Activated naive CD4-positive, alpha-beta T cell treated with anti-CD3 and anti-CD28 coated beads, Interleukin-2, amount 10 ng/mL, durations not matched to agents 7 days and 5 days (primary cell): ENCODE data around the gene EARS2.
A peak's percentile ranks its signal among the peaks of the same experiment; 100 is the strongest.
"Not testable (repeated sequence)": the region's sequence is repeated elsewhere in the genome, so short reads cannot be mapped to it uniquely, and the experiment has no call there.

Experiments used
- CTCF ChIA-PET: fragments of 350-600 bp; sonication (Branson Sonifier 250); formaldehyde crosslinking; loops from one replicate; lab custom pipeline; 2021; ENCODE audit warnings: antibody characterized with exemption; lab: Charles Lee
- DNase-seq: peaks from one replicate; pipeline ENCODE4 v3.0.0-alpha.2; 2020
- H3K27ac Mint-ChIP-seq: one replicate; pipeline ENCODE4 v1.8.0; 2021; ENCODE audit warnings: mild to moderate bottlenecking, moderate library complexity, mixed read lengths
- H3K27me3 Mint-ChIP-seq: one replicate; pipeline ENCODE4 v1.8.0; 2021; ENCODE audit warnings: mild to moderate bottlenecking, mixed read lengths
- H3K36me3 Mint-ChIP-seq: one replicate; pipeline ENCODE4 v1.8.0; 2021; ENCODE audit warnings: mixed read lengths
- H3K4me1 Mint-ChIP-seq: one replicate; pipeline ENCODE4 v1.8.0; 2021; ENCODE audit warnings: mixed read lengths
- H3K4me3 Mint-ChIP-seq: one replicate; pipeline ENCODE4 v1.8.0; 2021; ENCODE audit warnings: mild to moderate bottlenecking, moderate library complexity, mixed read lengths
- H3K9me3 Mint-ChIP-seq: one replicate; pipeline ENCODE4 v1.8.0; 2021; ENCODE audit warnings: mixed read lengths

Gene EARS2

GRCh38 chr16:23484510-23485256 lies 72.5 kb downstream of the EARS2 start:
- Mint-ChIP-seq H3K4me3 (no peak overlapping the region), H3K36me3 (peaks cover 63% of the 10 kb centered on the region), H3K27ac (no peak overlapping the region), H3K9me3 (no peaks in the 10 kb centered on the region), H3K4me1 (no peaks in the 10 kb centered on the region), H3K27me3 (no peaks in the 10 kb centered on the region)
- CTCF ChIA-PET: no interaction called here
- no peak for DNase-seq

- H3K27me3 Mint-ChIP-seq, DNase-seq, H3K4me1 Mint-ChIP-seq, H3K4me3 Mint-ChIP-seq, H3K9me3 Mint-ChIP-seq, CTCF ChIA-PET, H3K27ac Mint-ChIP-seq: not testable (repeated sequence)
- H3K36me3 Mint-ChIP-seq: peaks cover 72% of the 10 kb centered on the region
Observed at GRCh38 chr16:23483492-23483891, 73.7 kb downstream of the EARS2 start.

- no peak for DNase-seq
- CTCF ChIA-PET: interaction anchor here (1.0 kb wide), 1 partner anchor 48 kb away, joined by 4 read pairs; no protein-coding TSS in a partner anchor
- Mint-ChIP-seq H3K36me3 (peaks cover 67% of the 10 kb centered on the region), H3K4me1 (no peaks in the 10 kb centered on the region), H3K27ac (peak overlapping the region; percentile 21), H3K9me3 (no peaks in the 10 kb centered on the region), H3K27me3 (no peaks in the 10 kb centered on the region), H3K4me3 (no peak overlapping the region)
Observed at GRCh38 chr16:23482778-23483177, 74.4 kb downstream of the EARS2 start.

GRCh38 chr16:23480257-23480656 lies 76.9 kb downstream of the EARS2 start:
- Mint-ChIP-seq H3K36me3 (peaks cover 67% of the 10 kb centered on the region), H3K9me3 (no peaks in the 10 kb centered on the region), H3K4me3 (no peak overlapping the region), H3K27me3 (no peaks in the 10 kb centered on the region), H3K4me1 (no peaks in the 10 kb centered on the region), H3K27ac (no peak overlapping the region)
- CTCF ChIA-PET: no interaction called here
- DNase-seq: no peak

- no peak for DNase-seq
- Mint-ChIP-seq H3K27me3 (no peaks in the 10 kb centered on the region), H3K4me1 (no peaks in the 10 kb centered on the region), H3K36me3 (peaks cover 64% of the 10 kb centered on the region), H3K27ac (peak overlapping the region; percentile 77), H3K4me3 (no peak overlapping the region), H3K9me3 (no peaks in the 10 kb centered on the region)
- CTCF ChIA-PET: interaction anchor here (0.8 to 1.2 kb wide), 3 partner anchors 13 to 44 kb away, joined by 3 read pairs; no protein-coding TSS in a partner anchor
Observed at GRCh38 chr16:23479138-23479537, 78.0 kb downstream of the EARS2 start.

- no peaks in the 10 kb centered on the region for H3K9me3 Mint-ChIP-seq
- H3K4me3 Mint-ChIP-seq: no peak overlapping the region
- peaks cover 68% of the 10 kb centered on the region for H3K36me3 Mint-ChIP-seq
- H3K27ac Mint-ChIP-seq: peak overlapping the region; percentile 17
- H3K4me1 Mint-ChIP-seq: no peaks in the 10 kb centered on the region
- no peaks in the 10 kb centered on the region for H3K27me3 Mint-ChIP-seq
- no peak for DNase-seq
- CTCF ChIA-PET: interaction anchor here (1.2 kb wide), 1 partner anchor 43 kb away, joined by 3 read pairs; no protein-coding TSS in a partner anchor
Observed at GRCh38 chr16:23478566-23478965, 78.6 kb downstream of the EARS2 start.

GRCh38 chr16:23476289-23476688 lies 80.9 kb downstream of the EARS2 start:
- Mint-ChIP-seq H3K36me3 (peaks cover 54% of the 10 kb centered on the region), H3K4me1 (no peaks in the 10 kb centered on the region), H3K27ac (peak overlapping the region; percentile 55), H3K27me3 (no peaks in the 10 kb centered on the region), H3K9me3 (no peaks in the 10 kb centered on the region), H3K4me3 (no peak overlapping the region)
- no peak for DNase-seq
- CTCF ChIA-PET: interaction anchor here (0.6 kb wide), 1 partner anchor 105 kb away, joined by 3 read pairs; no protein-coding TSS in a partner anchor
